ENCODE data around the gene POU6F2.
A peak's percentile ranks its signal among the peaks of the same experiment; 100 is the strongest.

The POU6F2 gene

GRCh38 chr7:39451901-39452300 lies 474.2 kb downstream of the POU6F2 start:
- H2AFZ ChIP-seq (ENCODE audit: low read length, unreplicated experiment) = no peak overlapping the region

GRCh38 chr7:39453743-39454355 lies 476.1 kb downstream of the POU6F2 start:
- Histone ChIP-seq H2AFZ (ENCODE audit: low read length, unreplicated experiment) (no peak overlapping the region), H3K27me3 (ENCODE audit: insufficient read depth, low read length) (peaks cover 17% of the 10 kb centered on the region), H3K79me2 (ENCODE audit: control insufficient read depth, insufficient read depth, low read length, unreplicated experiment) (no peaks in the 10 kb centered on the region), H3K4me1 (ENCODE audit: control insufficient read depth, insufficient read depth, low read length, unreplicated experiment) (no peaks in the 10 kb centered on the region), H3K4me3 (ENCODE audit: low read depth, low read length) (no peak overlapping the region), H3K36me3 (ENCODE audit: insufficient read depth, low read length) (no peaks in the 10 kb centered on the region), H3K27ac (ENCODE audit: low read depth, low read length) (no peak overlapping the region)

More at GRCh38 chr7:39451901-39452300, 474.2 kb downstream of the POU6F2 start:
- H3K4me3 ChIP-seq (ENCODE audit: low read depth, low read length) = no peak overlapping the region
- peaks cover 36% of the 10 kb centered on the region for H3K27me3 ChIP-seq (ENCODE audit: insufficient read depth, low read length)
- no peaks in the 10 kb centered on the region for H3K79me2 ChIP-seq (ENCODE audit: control insufficient read depth, insufficient read depth, low read length, unreplicated experiment)
- H3K4me1 ChIP-seq (ENCODE audit: control insufficient read depth, insufficient read depth, low read length, unreplicated experiment) = no peaks in the 10 kb centered on the region
- H3K36me3 ChIP-seq (ENCODE audit: insufficient read depth, low read length) = no peaks in the 10 kb centered on the region
- H3K27ac ChIP-seq (ENCODE audit: low read depth, low read length) = no peak overlapping the region

DNA sequence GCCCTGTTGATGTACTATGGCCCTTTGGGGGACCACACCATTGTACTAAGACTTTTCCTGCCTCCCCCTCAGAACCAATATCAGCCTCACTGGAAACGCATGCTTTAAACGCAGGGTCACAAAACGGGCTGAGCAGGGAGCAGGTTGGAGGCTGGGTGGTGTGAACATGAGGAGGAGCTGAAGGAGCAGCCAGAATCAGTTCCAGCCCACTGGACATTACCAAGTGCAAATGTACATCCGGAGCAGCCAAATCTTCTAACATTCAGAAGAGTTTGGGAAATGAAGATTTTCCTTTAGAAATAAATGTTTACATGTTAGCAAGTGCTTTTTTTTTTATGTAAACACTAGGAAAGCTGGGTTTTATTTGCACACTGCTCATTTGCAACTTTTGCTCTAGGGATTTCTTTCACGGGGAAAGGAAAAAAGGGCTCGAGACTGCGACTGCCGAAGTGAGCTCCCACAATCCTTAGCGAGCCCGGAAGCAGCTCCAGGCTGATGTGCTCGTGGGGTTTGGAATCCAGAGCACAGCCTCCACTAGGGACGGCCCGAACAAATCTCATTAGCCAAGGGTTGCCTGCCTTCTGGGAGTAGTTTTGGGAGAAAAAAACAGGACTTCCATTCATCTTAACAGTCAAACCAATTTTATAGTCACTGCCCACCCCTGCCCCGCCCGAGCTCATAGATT lies 480.5 kb downstream of the POU6F2 start:
- no peaks in the 10 kb centered on the region; the same call in 1 of the 2 replicates for H3K27me3 ChIP-seq (ENCODE audit: insufficient read depth, low read length)

GRCh38 chr7:39459636-39460035 lies 481.9 kb downstream of the POU6F2 start:
- Histone ChIP-seq H3K4me3 (ENCODE audit: low read depth, low read length) (no peak overlapping the region), H2AFZ (ENCODE audit: low read length, unreplicated experiment) (no peak overlapping the region), H3K27me3 (ENCODE audit: insufficient read depth, low read length) (no peaks in the 10 kb centered on the region; the same call in 1 of the 2 replicates), H3K79me2 (ENCODE audit: control insufficient read depth, insufficient read depth, low read length, unreplicated experiment) (no peaks in the 10 kb centered on the region), H3K36me3 (ENCODE audit: insufficient read depth, low read length) (no peaks in the 10 kb centered on the region), H3K27ac (ENCODE audit: low read depth, low read length) (no peak overlapping the region), H3K4me1 (ENCODE audit: control insufficient read depth, insufficient read depth, low read length, unreplicated experiment) (no peaks in the 10 kb centered on the region)

More for the DNA sequence above, 480.5 kb downstream of the POU6F2 start:
- Histone ChIP-seq H3K4me1 (ENCODE audit: control insufficient read depth, insufficient read depth, low read length, unreplicated experiment) (no peaks in the 10 kb centered on the region), H3K79me2 (ENCODE audit: control insufficient read depth, insufficient read depth, low read length, unreplicated experiment) (no peaks in the 10 kb centered on the region), H3K36me3 (ENCODE audit: insufficient read depth, low read length) (no peaks in the 10 kb centered on the region), H2AFZ (ENCODE audit: low read length, unreplicated experiment) (peak overlapping the region; percentile 40), H3K4me3 (ENCODE audit: low read depth, low read length) (peak overlapping the region; percentile 36), H3K27ac (ENCODE audit: low read depth, low read length) (no peak overlapping the region)

GRCh38 chr7:39460486-39460885 lies 482.8 kb downstream of the POU6F2 start:
- Histone ChIP-seq H3K79me2 (ENCODE audit: control insufficient read depth, insufficient read depth, low read length, unreplicated experiment) (no peaks in the 10 kb centered on the region), H3K27ac (ENCODE audit: low read depth, low read length) (no peak overlapping the region), H3K4me3 (ENCODE audit: low read depth, low read length) (no peak overlapping the region), H3K27me3 (ENCODE audit: insufficient read depth, low read length) (no peaks in the 10 kb centered on the region; the same call in 1 of the 2 replicates), H3K36me3 (ENCODE audit: insufficient read depth, low read length) (no peaks in the 10 kb centered on the region), H3K4me1 (ENCODE audit: control insufficient read depth, insufficient read depth, low read length, unreplicated experiment) (peaks cover 4% of the 10 kb centered on the region), H2AFZ (ENCODE audit: low read length, unreplicated experiment) (no peak overlapping the region)

- H3K27me3 ChIP-seq (ENCODE audit: insufficient read depth, low read length) = no peaks in the 10 kb centered on the region; the same call in 1 of the 2 replicates
Measured at GRCh38 chr7:39461263-39461820, 483.6 kb downstream of the POU6F2 start.

GRCh38 chr7:39463252-39463651 lies 485.5 kb downstream of the POU6F2 start:
- H3K27ac ChIP-seq (ENCODE audit: low read depth, low read length) = no peak overlapping the region
- H3K79me2 ChIP-seq (ENCODE audit: control insufficient read depth, insufficient read depth, low read length, unreplicated experiment) = no peaks in the 10 kb centered on the region
- peaks cover 4% of the 10 kb centered on the region for H3K4me1 ChIP-seq (ENCODE audit: control insufficient read depth, insufficient read depth, low read length, unreplicated experiment)
- H2AFZ ChIP-seq (ENCODE audit: low read length, unreplicated experiment) = no peak overlapping the region
- H3K4me3 ChIP-seq (ENCODE audit: low read depth, low read length) = no peak overlapping the region
- no peaks in the 10 kb centered on the region for H3K36me3 ChIP-seq (ENCODE audit: insufficient read depth, low read length)
- H3K27me3 ChIP-seq (ENCODE audit: insufficient read depth, low read length) = peaks cover 6% of the 10 kb centered on the region; the same call in 1 of the 2 replicates

More at GRCh38 chr7:39461263-39461820, 483.6 kb downstream of the POU6F2 start:
- H3K27ac ChIP-seq (ENCODE audit: low read depth, low read length) = no peak overlapping the region
- no peak overlapping the region for H3K4me3 ChIP-seq (ENCODE audit: low read depth, low read length)
- no peaks in the 10 kb centered on the region for H3K36me3 ChIP-seq (ENCODE audit: insufficient read depth, low read length)
- H3K4me1 ChIP-seq (ENCODE audit: control insufficient read depth, insufficient read depth, low read length, unreplicated experiment) = peaks cover 4% of the 10 kb centered on the region
- no peak overlapping the region for H2AFZ ChIP-seq (ENCODE audit: low read length, unreplicated experiment)
- no peaks in the 10 kb centered on the region for H3K79me2 ChIP-seq (ENCODE audit: control insufficient read depth, insufficient read depth, low read length, unreplicated experiment)

DNA sequence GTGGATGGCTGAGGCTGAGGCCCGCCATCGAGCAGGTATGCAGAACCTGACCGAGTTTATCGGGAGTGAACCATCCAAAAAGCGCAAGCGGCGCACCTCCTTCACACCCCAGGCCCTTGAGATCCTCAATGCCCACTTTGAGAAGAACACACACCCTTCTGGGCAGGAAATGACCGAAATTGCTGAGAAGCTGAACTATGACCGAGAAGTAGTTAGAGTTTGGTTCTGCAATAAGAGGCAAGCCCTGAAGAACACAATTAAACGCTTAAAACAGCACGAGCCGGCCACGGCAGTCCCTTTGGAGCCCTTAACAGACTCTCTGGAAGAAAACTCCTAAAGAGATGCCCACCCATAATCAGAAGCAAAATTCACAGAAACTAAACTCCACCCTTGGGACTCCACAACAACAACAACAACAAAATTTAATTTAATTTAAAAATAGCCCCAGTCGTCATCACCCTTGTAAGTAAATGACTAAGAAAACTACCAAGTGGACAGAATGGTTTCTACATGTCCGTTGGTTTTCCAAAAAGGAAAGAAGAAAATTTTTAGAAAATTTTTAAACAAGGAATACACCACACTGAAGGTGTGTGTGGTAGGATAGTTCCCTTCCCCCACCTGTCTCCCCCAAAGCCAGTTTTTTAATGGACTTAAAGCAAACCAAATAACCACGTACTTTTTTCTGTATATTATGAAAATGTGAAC lies 486.8 kb downstream of the POU6F2 start:
- Histone ChIP-seq H3K4me3 (ENCODE audit: low read depth, low read length) (peak overlapping the region; percentile 63; the same call in 1 of the 2 replicates), H3K4me1 (ENCODE audit: control insufficient read depth, insufficient read depth, low read length, unreplicated experiment) (peaks cover 4% of the 10 kb centered on the region), H3K27me3 (ENCODE audit: insufficient read depth, low read length) (peaks cover 8% of the 10 kb centered on the region; the same call in 1 of the 2 replicates), H3K36me3 (ENCODE audit: insufficient read depth, low read length) (no peaks in the 10 kb centered on the region), H2AFZ (ENCODE audit: low read length, unreplicated experiment) (peak overlapping the region; percentile 58), H3K79me2 (ENCODE audit: control insufficient read depth, insufficient read depth, low read length, unreplicated experiment) (no peaks in the 10 kb centered on the region), H3K27ac (ENCODE audit: low read depth, low read length) (no peak overlapping the region)

DNA sequence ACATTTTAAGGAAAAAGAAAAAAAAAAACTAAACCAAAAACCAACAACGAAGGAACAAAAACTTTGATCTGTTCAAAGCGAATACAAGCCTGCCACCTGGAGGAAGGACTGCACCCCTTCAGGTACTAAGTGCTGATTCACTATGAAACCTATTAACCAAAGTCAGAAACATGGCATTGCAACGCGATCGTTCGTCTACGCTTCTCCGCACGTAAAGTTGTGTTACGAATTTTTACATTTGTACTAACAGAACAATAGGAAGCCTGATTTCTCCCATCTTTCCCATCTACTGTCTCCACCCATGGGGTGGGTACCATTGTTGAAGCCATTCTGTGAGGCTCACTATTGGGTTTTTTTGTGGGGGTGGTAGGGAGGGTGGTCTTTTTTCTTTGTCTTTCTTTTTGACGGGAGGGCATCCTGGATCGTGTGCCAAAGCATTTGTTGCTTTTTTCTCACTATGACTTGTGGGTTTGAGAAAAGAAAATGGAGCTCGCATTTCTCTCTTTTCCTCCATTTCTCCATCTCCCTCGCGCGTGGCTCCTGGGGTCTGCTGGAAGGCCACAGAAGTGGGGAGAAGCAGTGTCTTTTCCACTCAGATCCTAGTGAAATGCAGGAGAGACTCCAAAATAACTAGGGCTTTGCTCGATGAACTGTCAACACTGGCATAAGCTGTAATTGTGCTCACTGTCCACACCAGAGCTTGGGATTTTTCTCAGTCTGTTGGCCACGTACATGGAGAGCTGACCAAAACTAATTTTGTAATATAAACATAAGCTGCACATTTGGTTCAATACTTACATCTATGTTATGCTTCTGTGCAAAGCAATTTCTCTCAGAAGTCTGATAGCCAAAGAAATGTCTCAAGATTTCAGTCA lies 487.6 kb downstream of the POU6F2 start:
- Histone ChIP-seq H3K4me1 (ENCODE audit: control insufficient read depth, insufficient read depth, low read length, unreplicated experiment) (peaks cover 4% of the 10 kb centered on the region), H3K27me3 (ENCODE audit: insufficient read depth, low read length) (peaks cover 8% of the 10 kb centered on the region; the same call in 1 of the 2 replicates), H3K27ac (ENCODE audit: low read depth, low read length) (no peak overlapping the region), H3K79me2 (ENCODE audit: control insufficient read depth, insufficient read depth, low read length, unreplicated experiment) (no peaks in the 10 kb centered on the region), H3K4me3 (ENCODE audit: low read depth, low read length) (peak overlapping the region; percentile 63), H2AFZ (ENCODE audit: low read length, unreplicated experiment) (peak overlapping the region; percentile 61), H3K36me3 (ENCODE audit: insufficient read depth, low read length) (no peaks in the 10 kb centered on the region)

DNA sequence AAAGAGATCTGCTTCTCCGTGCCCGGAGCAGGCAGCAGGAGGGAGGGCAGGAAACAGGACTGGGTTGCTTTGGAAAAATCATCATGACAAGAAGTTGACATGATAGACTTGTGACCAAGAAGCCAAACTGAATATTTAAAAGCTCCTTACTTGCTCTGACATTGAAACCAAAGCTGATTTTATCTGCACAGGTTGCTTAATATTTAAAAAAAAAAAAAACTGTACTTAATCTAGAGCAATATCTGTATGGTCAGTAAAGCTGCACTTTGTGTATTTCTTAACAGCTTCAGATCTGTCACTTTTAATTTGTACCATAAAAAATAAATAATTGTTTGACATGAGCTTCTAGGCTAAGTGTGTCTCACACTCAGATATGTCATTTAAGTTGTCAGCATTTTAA lies 490.6 kb downstream of the POU6F2 start:
- Histone ChIP-seq H3K4me3 (ENCODE audit: low read depth, low read length) (no peak overlapping the region), H3K36me3 (ENCODE audit: insufficient read depth, low read length) (no peaks in the 10 kb centered on the region), H3K27me3 (ENCODE audit: insufficient read depth, low read length) (peaks cover 13% of the 10 kb centered on the region; the same call in 1 of the 2 replicates), H3K4me1 (ENCODE audit: control insufficient read depth, insufficient read depth, low read length, unreplicated experiment) (peaks cover 4% of the 10 kb centered on the region), H3K27ac (ENCODE audit: low read depth, low read length) (no peak overlapping the region), H2AFZ (ENCODE audit: low read length, unreplicated experiment) (no peak overlapping the region), H3K79me2 (ENCODE audit: control insufficient read depth, insufficient read depth, low read length, unreplicated experiment) (no peaks in the 10 kb centered on the region)
